Panc1 (cell line): ENCODE results near the gene METTL25B. TPM values are rescaled to one million over a fixed set of nuclear protein-coding genes. Genes with fewer than 3 reads are reported as not detected.

ENCODE experiments used
- ATAC-seq: fragments of 200-7000 bp; cut with Tn5 transposase; 2 replicates; pipeline ENCODE4 v1.9.1; 2020; ENCODE audit warnings: mild to moderate bottlenecking, moderate library complexity
- Bru-seq: library from RNA; stranded (reverse); fragments of 400-500 nt; gene quantifications from one replicate; lab custom pipeline; 2021; lab: Mats Ljungman, UMichigan
- BruChase-seq, 2 experiments: library from RNA; stranded (reverse); fragments of 400-500 nt; gene quantifications; one replicate each; lab custom pipeline; 2021; lab: Mats Ljungman, UMichigan
- BruUV-seq: library from RNA; stranded (reverse); fragments of 400-500 nt; replicated peaks from 2 replicates; lab custom pipeline; 2021; lab: Mats Ljungman, UMichigan
- CTCF ChIA-PET: fragments of 300-600 bp; sonication (Branson Sonifier 250); formaldehyde crosslinking; loops from one replicate; lab custom pipeline; 2022; ENCODE audit warnings: antibody characterized with exemption; lab: Charles Lee
- POLR2A ChIA-PET: fragments of 300-600 bp; sonication (Branson Sonifier 250); formaldehyde crosslinking; loops from one replicate; lab custom pipeline; 2022; ENCODE audit warnings: antibody characterized with exemption; lab: Charles Lee
- DNase-seq: peaks from one replicate; pipeline ENCODE4 v3.0.0-alpha.2; 2010; ENCODE audit warnings: low read depth, low spot score
- H3K27ac ChIP-seq: 2 replicates; pipeline ENCODE4 v1.5.1; 2011; ENCODE audit warnings: mild to moderate bottlenecking, low read length, inconsistent platforms
- H3K27me3 ChIP-seq: fragments of 200-500 bp; sonication (Bioruptor generic); 2 replicates; pipeline ENCODE4 v1.6.0; 2014; ENCODE audit warnings: low read length, inconsistent platforms; ENCODE audit not compliant: control insufficient read depth, insufficient read depth
- H3K36me3 ChIP-seq: fragments of 200-500 bp; sonication (Bioruptor generic); 2 replicates; pipeline ENCODE4 v1.5.1; 2014; ENCODE audit warnings: inconsistent platforms, mild to moderate bottlenecking, low read length, moderate library complexity; ENCODE audit not compliant: control insufficient read depth, insufficient read depth
- H3K4me1 ChIP-seq: 2 replicates; pipeline ENCODE4 v1.5.1; 2011; ENCODE audit warnings: inconsistent platforms, mild to moderate bottlenecking, low read length, moderate library complexity; ENCODE audit not compliant: control insufficient read depth, insufficient read depth
- H3K4me3 ChIP-seq, 2 experiments: 2 replicates each; pipeline ENCODE4 v1.5.1; 2011 to 2012; ENCODE audit warnings: low read depth in 2 of 2, low read length in 2 of 2, mild to moderate bottlenecking in 2 of 2, inconsistent platforms in 1 of 2, moderate library complexity in 1 of 2
- H3K9me3 ChIP-seq: fragments of 200-500 bp; sonication (Bioruptor generic); 2 replicates; pipeline ENCODE4 v1.5.1; 2014; ENCODE audit warnings: low read depth, mild to moderate bottlenecking, inconsistent platforms, low read length, moderate library complexity; ENCODE audit not compliant: control insufficient read depth, insufficient read depth
- POLR2AphosphoS5 ChIP-seq: IDR thresholded peaks from 2 replicates; pipeline ENCODE4 v1.6.1; 2012; ENCODE audit warnings: mild to moderate bottlenecking, low read depth, low read length, moderate library complexity
- SIN3A ChIP-seq: IDR thresholded peaks from 2 replicates; pipeline ENCODE4 v1.6.1; 2012; ENCODE audit warnings: low read depth, mild to moderate bottlenecking, low read length, moderate library complexity, borderline replicate concordance; ENCODE audit not compliant: insufficient read depth
- TCF7L2 ChIP-seq: IDR thresholded peaks from 2 replicates; pipeline ENCODE4 v1.6.1; 2011; ENCODE audit warnings: mild to moderate bottlenecking, low read depth, low read length, inconsistent platforms
- in situ Hi-C: cut with HindIII; loops from 2 replicates; pipeline ENCODE4 v1.10.0; 2016; ENCODE audit warnings: low sequenced_read_pairs, low pct_unique_long_range_greater_than_20kb
- intact Hi-C: fragments of 100-400 bp; cut with micrococcal nuclease; formaldehyde crosslinking; loops from one replicate; pipeline ENCODE4 v1.10.0; 2022; ENCODE audit not compliant: unreplicated experiment
- long read RNA-seq: library from polyadenylated mRNA; unstranded; transcript quantifications from one replicate; pipeline ENCODE4 v2.0.0, GENCODE V29; 2021; ENCODE audit not compliant: unreplicated experiment
- polyA plus RNA-seq: library from polyadenylated mRNA; unstranded; fragments of >200 nt; gene quantifications from one replicate; pipeline ENCODE4 v1.2.1, GENCODE V29; 2012; ENCODE audit warnings: missing spikeins; ENCODE audit not compliant: insufficient read length
- total RNA-seq: library from RNA; stranded (reverse); gene quantifications from one replicate; pipeline ENCODE4 v1.2.1, GENCODE V29; 2021; ENCODE audit not compliant: unreplicated experiment
- TF ChIP-seq, protein P1 (sequence below), 2 experiments: IDR thresholded peaks; 2 replicates each; pipeline ENCODE4 v1.6.1; 2011 to 2012; ENCODE audit warnings: low read depth in 2 of 2, control low read depth in 1 of 2, low read length in 1 of 2, mild to moderate bottlenecking in 1 of 2, moderate library complexity in 1 of 2; ENCODE audit not compliant: insufficient read depth in 1 of 2

Gene METTL25B
- total RNA-seq (32.8 TPM), Bru-seq, nascent RNA (percentile 68 among the genes with signal in this experiment), BruChase-seq, experiment 1, labeled RNA remaining after a 2-hour chase (percentile 81 among the genes with signal in this experiment), BruChase-seq, experiment 2, labeled RNA remaining after a 6-hour chase (percentile 75 among the genes with signal in this experiment)
- polyA plus RNA-seq: 37.7 TPM
- long read RNA-seq, transcript RRNAD1-201 (8 exons, 2,254 nt): major isoform, 7 of 33 reads
- long read RNA-seq, partial matches to known transcripts: 1 of 33 reads
- long read RNA-seq, other reads (novel, unspliced or antisense): 22 of 33 reads

DNA sequence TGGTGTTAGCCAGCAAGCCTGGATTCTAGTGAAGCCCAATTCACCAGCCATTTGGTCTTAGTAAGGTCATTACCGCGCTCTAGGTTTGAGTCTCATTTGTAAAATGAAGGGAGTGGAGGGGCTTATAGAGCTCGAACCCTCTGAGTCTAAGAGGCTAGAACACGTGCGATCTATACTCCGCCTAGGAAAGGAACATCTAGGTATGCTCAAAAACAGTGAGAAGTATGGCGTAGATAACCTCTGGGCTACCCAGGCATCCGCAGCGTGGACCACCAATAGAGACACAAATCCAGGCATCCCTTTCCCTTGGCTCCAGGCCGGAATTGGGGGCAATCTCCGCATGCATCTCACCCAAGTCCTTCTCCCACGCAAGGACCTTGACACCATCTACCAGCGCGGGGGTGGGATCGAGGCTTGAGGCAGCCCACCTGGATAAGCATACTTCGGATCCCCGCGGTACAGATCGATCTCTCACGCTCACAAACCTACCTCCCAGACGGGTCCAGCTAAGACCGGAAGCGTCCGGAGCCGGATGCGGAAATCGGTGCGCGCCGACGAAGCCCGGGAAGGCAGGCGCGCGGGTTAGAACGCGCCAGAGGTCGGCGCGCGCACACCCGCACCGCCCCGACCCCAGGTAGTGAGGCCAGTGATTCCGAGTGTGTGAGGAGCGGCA is at the start of gene METTL25B:
METTL25B (plus strand) TSS at position 544 of the 673 bp plus-strand sequence. CDS start 636 bp downstream, outside the sequence.
- no TSS peak for BruUV-seq
- Histone ChIP-seq H3K4me3 (peak within 1 kb of the TSS; percentile 87 to 99), H3K9me3 (no peaks in the 10 kb centered on the region), H3K27me3 (no peaks in the 10 kb centered on the region), H3K4me1 (peaks cover 24% of the 10 kb centered on the region), H3K27ac (peak within 1 kb of the TSS; percentile 97), H3K36me3 (peaks cover 12% of the 10 kb centered on the region)
- TF ChIP-seq TCF7L2 (no peak), POLR2AphosphoS5 (peak; percentile 84; the same call in 1 of the 2 replicates)
- DNase-seq (no peak), ATAC-seq (peak; percentile 85)
- intact Hi-C loops (loop anchor here (2.0 kb wide), 1 partner anchor 131 kb away; the partner anchor contains the start of gene INSRR), in situ Hi-C loops (no loop called here)
- CTCF ChIA-PET: interaction anchor here (0.6 to 1.6 kb wide), 4 partner anchors 38 to 132 kb away, joined by 3 to 8 read pairs (median 5); partner anchors contain the start of gene INSRR
- POLR2A ChIA-PET: interaction anchor here (0.6 to 1.9 kb wide), 9 partner anchors 13 to 317 kb away, joined by 3 to 6 read pairs (median 3); partner anchors contain the start of gene MRPL24

GRCh38 chr1:156680056-156680455 is 48.2 kb upstream of the METTL25B start:
- DNase-seq (no peak), ATAC-seq (no peak)
- Histone ChIP-seq H3K27me3 (no peaks in the 10 kb centered on the region), H3K9me3 (no peaks in the 10 kb centered on the region), H3K27ac (no peak overlapping the region), H3K4me3 (no peak overlapping the region), H3K36me3 (no peaks in the 10 kb centered on the region), H3K4me1 (peaks cover 18% of the 10 kb centered on the region)
- ChIA-PET POLR2A (interaction anchor here (0.7 kb wide), 1 partner anchor 31 kb away, joined by 4 read pairs; no protein-coding TSS in a partner anchor), CTCF (interaction anchor here (0.6 to 1.3 kb wide), 3 partner anchors 9 to 55 kb away, joined by 5 to 6 read pairs (median 5); no protein-coding TSS in a partner anchor)
- in situ Hi-C loops: no loop called here
- no TSS peak for BruUV-seq
- no peak for TF ChIP-seq SIN3A
- TF ChIP-seq, protein P1, sequence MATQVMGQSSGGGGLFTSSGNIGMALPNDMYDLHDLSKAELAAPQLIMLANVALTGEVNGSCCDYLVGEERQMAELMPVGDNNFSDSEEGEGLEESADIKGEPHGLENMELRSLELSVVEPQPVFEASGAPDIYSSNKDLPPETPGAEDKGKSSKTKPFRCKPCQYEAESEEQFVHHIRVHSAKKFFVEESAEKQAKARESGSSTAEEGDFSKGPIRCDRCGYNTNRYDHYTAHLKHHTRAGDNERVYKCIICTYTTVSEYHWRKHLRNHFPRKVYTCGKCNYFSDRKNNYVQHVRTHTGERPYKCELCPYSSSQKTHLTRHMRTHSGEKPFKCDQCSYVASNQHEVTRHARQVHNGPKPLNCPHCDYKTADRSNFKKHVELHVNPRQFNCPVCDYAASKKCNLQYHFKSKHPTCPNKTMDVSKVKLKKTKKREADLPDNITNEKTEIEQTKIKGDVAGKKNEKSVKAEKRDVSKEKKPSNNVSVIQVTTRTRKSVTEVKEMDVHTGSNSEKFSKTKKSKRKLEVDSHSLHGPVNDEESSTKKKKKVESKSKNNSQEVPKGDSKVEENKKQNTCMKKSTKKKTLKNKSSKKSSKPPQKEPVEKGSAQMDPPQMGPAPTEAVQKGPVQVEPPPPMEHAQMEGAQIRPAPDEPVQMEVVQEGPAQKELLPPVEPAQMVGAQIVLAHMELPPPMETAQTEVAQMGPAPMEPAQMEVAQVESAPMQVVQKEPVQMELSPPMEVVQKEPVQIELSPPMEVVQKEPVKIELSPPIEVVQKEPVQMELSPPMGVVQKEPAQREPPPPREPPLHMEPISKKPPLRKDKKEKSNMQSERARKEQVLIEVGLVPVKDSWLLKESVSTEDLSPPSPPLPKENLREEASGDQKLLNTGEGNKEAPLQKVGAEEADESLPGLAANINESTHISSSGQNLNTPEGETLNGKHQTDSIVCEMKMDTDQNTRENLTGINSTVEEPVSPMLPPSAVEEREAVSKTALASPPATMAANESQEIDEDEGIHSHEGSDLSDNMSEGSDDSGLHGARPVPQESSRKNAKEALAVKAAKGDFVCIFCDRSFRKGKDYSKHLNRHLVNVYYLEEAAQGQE (IDR thresholded peaks at IDR 0.05; ENCODE audit: insufficient read depth in 1 of 2, low read depth in 2 of 2, low read length in 1 of 2): peak in 1 of 2 experiments; percentile 61; a peak in 1 of 4 replicates
- intact Hi-C loops: no loop called here
